ENCODE results near the gene SPTAN1.

- TF ChIP-seq CTCF (IDR thresholded peaks at IDR 0.05) (no peak), POLR2A (IDR thresholded peaks at IDR 0.05) (no peak), POLR2AphosphoS5 (IDR thresholded peaks at IDR 0.05; ENCODE audit: insufficient read depth in 1 of 2, low read depth in 1 of 2) (no peak)
These were observed 30.4 kb upstream of the SPTAN1 start for GRCh38 chr9:128521956-128522355.
